ENCODE results near the gene SMCP. TPM values are rescaled to one million over a fixed set of nuclear protein-coding genes. Genes with fewer than 3 reads are reported as not detected.
A peak's percentile ranks its signal among the peaks of the same experiment; 100 is the strongest.

SMCP gene
- total RNA-seq, 3 donors from 2014 or later, result not detected

DNA sequence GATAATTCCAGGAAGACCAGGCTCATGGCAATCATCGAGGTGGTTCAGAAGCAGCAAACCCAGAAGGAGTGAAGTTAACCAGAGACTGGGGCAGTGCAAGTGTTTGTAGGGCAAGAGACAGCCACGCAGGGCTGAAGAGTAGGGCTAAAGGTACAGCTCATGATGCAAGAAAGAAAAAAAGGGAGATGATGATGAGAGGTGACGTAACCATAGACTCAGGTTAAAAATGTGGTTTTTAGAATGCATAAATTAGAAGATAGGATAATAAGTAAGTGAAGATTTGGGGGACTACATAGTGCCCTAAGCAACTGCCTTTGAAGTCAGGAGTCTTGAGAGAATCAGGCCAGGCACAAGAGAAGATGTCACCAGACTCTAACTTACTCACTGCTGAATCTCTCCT lies 18.0 kb upstream of the SMCP start:
- TF ChIP-seq, protein P1, sequence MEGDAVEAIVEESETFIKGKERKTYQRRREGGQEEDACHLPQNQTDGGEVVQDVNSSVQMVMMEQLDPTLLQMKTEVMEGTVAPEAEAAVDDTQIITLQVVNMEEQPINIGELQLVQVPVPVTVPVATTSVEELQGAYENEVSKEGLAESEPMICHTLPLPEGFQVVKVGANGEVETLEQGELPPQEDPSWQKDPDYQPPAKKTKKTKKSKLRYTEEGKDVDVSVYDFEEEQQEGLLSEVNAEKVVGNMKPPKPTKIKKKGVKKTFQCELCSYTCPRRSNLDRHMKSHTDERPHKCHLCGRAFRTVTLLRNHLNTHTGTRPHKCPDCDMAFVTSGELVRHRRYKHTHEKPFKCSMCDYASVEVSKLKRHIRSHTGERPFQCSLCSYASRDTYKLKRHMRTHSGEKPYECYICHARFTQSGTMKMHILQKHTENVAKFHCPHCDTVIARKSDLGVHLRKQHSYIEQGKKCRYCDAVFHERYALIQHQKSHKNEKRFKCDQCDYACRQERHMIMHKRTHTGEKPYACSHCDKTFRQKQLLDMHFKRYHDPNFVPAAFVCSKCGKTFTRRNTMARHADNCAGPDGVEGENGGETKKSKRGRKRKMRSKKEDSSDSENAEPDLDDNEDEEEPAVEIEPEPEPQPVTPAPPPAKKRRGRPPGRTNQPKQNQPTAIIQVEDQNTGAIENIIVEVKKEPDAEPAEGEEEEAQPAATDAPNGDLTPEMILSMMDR (IDR thresholded peaks at IDR 0.05), result no peak
- DNase-seq (no peak), ATAC-seq (no peak)
- Histone ChIP-seq H3K4me1 (ENCODE audit: low read depth) (no peaks in the 10 kb centered on the region), H3K36me3 (ENCODE audit: low read depth) (no peaks in the 10 kb centered on the region), H3K4me3 (no peak overlapping the region), H3K9me3 (no peaks in the 10 kb centered on the region)
- intact Hi-C loops (cut with DNase I, micrococcal nuclease), result no loop called here

DNA sequence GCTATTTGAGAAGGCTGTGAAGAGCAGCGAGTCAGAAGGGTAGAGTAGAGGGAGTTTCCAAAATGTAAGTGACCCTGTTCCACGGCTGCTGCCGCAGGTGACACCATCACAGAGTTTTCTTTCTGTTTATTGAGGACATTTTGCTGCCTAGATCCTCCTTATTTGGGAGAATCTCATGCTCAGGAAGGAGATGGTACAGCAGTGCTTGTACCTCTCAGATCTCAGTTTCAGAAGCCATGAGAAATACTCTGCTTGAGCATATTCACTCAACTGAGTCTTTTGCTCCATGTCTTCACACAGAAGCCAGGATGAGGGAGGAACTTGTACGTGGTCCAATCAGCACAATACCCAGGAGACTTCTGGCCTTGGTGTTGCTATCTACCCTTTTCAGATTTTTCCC lies 16.7 kb upstream of the SMCP start:
- intact Hi-C loops (cut with DNase I, micrococcal nuclease), result no loop called here
- ATAC-seq (no peak), DNase-seq (no peak)
- Histone ChIP-seq H3K4me1 (ENCODE audit: low read depth) (no peaks in the 10 kb centered on the region), H3K9me3 (no peaks in the 10 kb centered on the region), H3K4me3 (no peak overlapping the region), H3K36me3 (ENCODE audit: low read depth) (no peaks in the 10 kb centered on the region)
- TF ChIP-seq, protein P1 (IDR thresholded peaks at IDR 0.05), result no peak

DNA sequence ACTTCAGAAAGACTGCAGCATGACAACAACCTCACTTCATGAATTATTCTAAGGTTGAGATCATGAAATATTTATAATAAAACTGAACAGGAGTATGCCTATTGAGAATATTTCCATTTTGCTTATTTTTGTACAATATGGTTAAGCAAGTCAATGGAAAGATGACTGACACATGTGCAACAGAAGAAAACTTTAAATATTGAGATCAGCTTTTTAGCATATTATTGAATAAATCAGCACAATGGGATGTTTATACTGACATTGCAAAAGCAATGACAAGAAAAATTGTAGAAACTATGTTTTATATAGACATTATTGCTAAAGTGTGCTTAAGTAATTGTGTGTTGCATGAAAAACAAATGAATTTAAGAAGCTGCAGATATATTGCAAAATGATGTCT lies 13.7 kb upstream of the SMCP start:
- Histone ChIP-seq H3K36me3 (ENCODE audit: low read depth) (no peaks in the 10 kb centered on the region), H3K9me3 (no peaks in the 10 kb centered on the region), H3K4me3 (no peak overlapping the region), H3K4me1 (ENCODE audit: low read depth) (no peaks in the 10 kb centered on the region)
- intact Hi-C loops (cut with DNase I, micrococcal nuclease), result no loop called here
- ATAC-seq (no peak), DNase-seq (no peak)
- TF ChIP-seq, protein P1 (IDR thresholded peaks at IDR 0.05), result no peak

DNA sequence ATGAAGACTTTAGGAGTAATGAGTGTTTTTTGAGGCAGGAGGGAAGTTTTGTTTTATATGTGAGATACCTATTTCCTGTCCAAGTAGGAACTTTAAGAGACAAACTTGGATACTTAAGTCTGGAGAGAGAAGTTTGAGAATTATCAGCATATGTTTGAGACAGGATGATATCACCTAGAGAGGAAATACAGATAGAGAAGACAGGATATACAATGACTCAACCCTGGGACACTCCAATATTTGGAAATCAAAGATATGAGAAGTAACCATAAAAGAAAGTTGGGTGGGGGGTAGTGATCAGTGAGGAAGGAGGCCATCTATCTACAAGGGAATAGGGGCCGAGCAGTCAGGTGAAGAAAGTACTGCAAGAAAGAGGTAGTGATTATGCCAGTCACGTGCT lies 11.8 kb upstream of the SMCP start:
- no peaks in the 10 kb centered on the region for H3K9me3 ChIP-seq
- H3K4me1 ChIP-seq (ENCODE audit: low read depth), result no peaks in the 10 kb centered on the region
- intact Hi-C loops (cut with DNase I, micrococcal nuclease), result no loop called here
- DNase-seq, result no peak
- H3K4me3 ChIP-seq, result no peak overlapping the region
- TF ChIP-seq, protein P1 (IDR thresholded peaks at IDR 0.05), result no peak
- H3K36me3 ChIP-seq (ENCODE audit: low read depth), result no peaks in the 10 kb centered on the region
- no peak for ATAC-seq

DNA sequence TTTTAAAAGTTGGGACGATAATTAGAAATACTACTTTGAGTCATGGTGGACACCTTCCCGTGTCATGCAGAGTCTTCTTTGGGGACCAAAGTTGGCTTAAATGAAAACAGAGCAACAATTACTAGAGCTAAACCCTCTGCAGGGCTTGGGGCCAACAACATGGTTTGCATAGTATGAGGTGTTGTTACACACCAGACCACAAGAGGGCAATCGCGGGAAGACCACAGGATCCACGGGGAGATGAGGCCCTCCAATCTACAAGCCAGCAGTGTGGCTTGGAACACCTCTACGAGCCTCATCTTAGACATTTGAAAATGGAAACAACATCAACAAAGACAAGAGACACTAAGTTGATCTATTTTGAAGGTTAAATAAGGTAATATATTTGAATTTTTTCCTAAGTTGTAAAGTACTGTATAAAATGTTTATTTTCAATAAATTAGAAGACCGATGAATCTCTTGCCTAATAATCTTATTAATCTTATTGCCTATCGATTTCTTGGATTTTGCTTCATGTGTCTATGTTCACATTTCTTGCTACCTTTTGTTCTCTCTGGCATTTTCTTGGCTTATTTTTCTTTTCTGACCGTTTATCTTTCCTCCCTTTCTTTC lies 8.2 kb upstream of the SMCP start:
- no peaks in the 10 kb centered on the region for H3K36me3 ChIP-seq (ENCODE audit: low read depth)
- DNase-seq (peak in 2 of 3 donors; percentile 35 to 80), ATAC-seq (peak; percentile 83)
- no peaks in the 10 kb centered on the region for H3K9me3 ChIP-seq
- no peak overlapping the region for H3K4me3 ChIP-seq
- no peaks in the 10 kb centered on the region for H3K4me1 ChIP-seq (ENCODE audit: low read depth)
- intact Hi-C loops (cut with DNase I, micrococcal nuclease), result no loop called here
- TF ChIP-seq, protein P1 (IDR thresholded peaks at IDR 0.05), result peak; percentile 47

Data from mucosa of descending colon (tissue), 3 donors.